NT2/D1 (cell line): Measurements from ENCODE around the gene ARVCF.
A peak's percentile ranks its signal among the peaks of the same experiment; 100 is the strongest.

Experiments used
- DNase-seq: peaks from one replicate; pipeline ENCODE4 v3.0.0-alpha.2; 2011; ENCODE audit warnings: low read depth, low spot score
- H3K27me3 ChIP-seq: 2 replicates; pipeline ENCODE4 v1.6.0; 2011; ENCODE audit warnings: mild to moderate bottlenecking; ENCODE audit not compliant: insufficient read length, insufficient read depth
- H3K36me3 ChIP-seq: 2 replicates; pipeline ENCODE4 v1.6.1; 2011; ENCODE audit warnings: mild to moderate bottlenecking, low read length, mixed read lengths; ENCODE audit not compliant: insufficient read depth, insufficient read length
- H3K4me1 ChIP-seq: 2 replicates; pipeline ENCODE4 v1.5.1; 2011; ENCODE audit not compliant: insufficient read depth, insufficient read length
- H3K4me3 ChIP-seq: 2 replicates; pipeline ENCODE4 v1.5.1; 2011; ENCODE audit warnings: low read depth; ENCODE audit not compliant: insufficient read length
- H3K9ac ChIP-seq: 2 replicates; pipeline ENCODE4 v1.6.0; 2011; ENCODE audit warnings: low read depth; ENCODE audit not compliant: insufficient read length
- H3K9me3 ChIP-seq: 2 replicates; pipeline ENCODE4 v1.5.1; 2011; ENCODE audit warnings: mild to moderate bottlenecking, low read length; ENCODE audit not compliant: insufficient read depth
- SUZ12 ChIP-seq: IDR thresholded peaks from 2 replicates; pipeline ENCODE4 v1.6.1; 2011; ENCODE audit not compliant: insufficient read length, insufficient read depth; ENCODE audit errors: extremely low read depth
- YY1 ChIP-seq: IDR thresholded peaks from 2 replicates; pipeline ENCODE4 v1.6.1; 2011; ENCODE audit not compliant: insufficient read length, insufficient read depth
- ZNF274 ChIP-seq: IDR thresholded peaks from 2 replicates; pipeline ENCODE4 v1.6.1; 2011; ENCODE audit warnings: mild to moderate bottlenecking, low read depth, low read length

ARVCF gene

DNA sequence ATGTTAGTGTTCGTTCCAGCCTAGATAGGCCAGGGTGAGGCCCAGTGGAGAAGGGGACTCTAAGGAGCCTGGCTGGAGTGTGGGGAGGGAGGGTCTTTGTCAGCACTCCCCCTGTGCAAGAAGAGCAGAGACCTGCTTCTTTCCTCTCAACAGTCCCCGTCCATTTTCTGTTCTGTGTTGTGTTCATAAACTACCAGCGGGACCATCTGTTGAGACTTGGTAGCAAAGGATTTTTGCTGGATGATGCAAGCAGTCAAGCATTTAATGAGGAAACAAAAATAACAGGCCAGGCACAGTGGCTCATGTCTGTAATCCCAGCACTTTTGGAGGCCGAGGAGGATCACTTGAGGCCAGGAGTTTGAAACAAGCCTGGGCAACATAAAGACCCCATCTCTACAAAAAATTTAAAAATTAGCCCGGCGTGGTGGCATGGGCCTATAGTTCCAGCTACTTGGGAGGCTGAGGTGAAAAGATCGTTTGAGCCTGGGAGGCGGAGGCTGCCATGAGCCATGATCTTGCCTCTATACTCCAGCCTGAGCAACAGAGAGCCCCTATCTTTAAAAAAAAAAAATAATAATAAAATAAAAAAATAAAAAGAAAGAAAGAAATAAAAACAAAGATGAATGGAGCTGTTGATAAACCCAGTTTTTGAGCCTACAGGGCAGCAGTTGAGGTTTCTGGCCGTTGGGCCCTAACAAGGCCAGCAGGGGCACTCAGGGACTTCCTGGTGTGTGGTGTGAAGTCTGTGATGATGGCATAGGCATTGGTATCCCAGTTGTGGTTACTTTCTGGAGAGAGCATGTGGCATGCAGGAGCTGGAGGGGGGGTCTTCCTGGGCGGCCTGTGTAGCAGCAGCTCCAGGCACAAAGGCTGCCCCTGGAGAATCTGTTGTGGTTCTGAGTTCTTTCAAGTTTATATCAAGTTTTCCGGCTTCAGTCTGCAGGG is 73.3 kb downstream of the ARVCF start:
- H3K36me3 ChIP-seq: peaks cover 4% of the 10 kb centered on the region
- DNase-seq: no peak
- no peaks in the 10 kb centered on the region for H3K9me3 ChIP-seq
- H3K9ac ChIP-seq: peak overlapping the region; percentile 87
- TF ChIP-seq SUZ12: no peak
- TF ChIP-seq YY1: no peak
- no peak for TF ChIP-seq ZNF274
- no peaks in the 10 kb centered on the region for H3K27me3 ChIP-seq
- H3K4me3 ChIP-seq: peak overlapping the region; percentile 70
- H3K4me1 ChIP-seq: peaks cover 3% of the 10 kb centered on the region

GRCh38 chr22:19942157-19943081 is 74.2 kb downstream of the ARVCF start:
- TF ChIP-seq YY1: no peak
- no peak for TF ChIP-seq ZNF274
- no peak for TF ChIP-seq SUZ12
- no peak for DNase-seq
- H3K4me1 ChIP-seq: peaks cover 1% of the 10 kb centered on the region

DNA sequence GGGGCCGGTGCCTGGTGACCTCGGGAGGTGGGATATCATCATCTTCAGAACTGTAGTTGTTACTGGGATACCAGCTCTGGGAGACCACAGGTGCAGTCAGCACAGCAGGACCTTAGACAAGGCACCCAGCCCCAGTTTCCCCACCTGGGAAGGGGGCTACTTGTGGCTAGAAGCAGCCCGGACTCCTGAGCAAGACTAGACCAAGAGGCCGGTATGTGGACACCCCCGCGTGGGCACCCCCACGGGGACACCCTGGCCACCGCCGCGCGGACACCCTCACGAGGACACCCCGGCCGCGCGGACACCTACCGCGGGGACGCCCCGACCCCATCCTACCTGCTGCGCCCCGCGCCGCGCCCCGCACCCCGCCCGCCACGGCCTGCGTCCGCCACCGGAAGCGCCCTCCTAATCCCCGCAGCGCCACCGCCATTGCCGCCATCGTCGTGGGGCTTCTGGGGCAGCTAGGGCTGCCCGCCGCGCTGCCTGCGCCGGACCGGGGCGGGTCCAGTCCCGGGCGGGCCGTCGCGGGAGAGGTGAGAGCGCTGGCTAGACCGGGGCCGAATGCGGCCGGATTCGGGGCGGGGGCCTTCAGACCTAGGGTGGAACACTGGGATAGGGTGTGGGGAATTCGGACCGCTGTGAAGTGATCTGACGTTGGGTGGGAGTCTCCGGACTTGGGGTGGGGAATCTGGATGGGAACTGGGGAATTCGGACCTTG is 75.1 kb downstream of the ARVCF start, which contains the start of the genes COMT and TXNRD2:
COMT (plus strand) TSS at position 408 of the 718 bp plus-strand sequence. CDS start 20,755 bp downstream, outside the sequence.
TXNRD2 (minus strand) TSS at position 454 of the 718 bp plus-strand sequence; CDS start at position 439, 15 bp downstream.
- H3K4me3 ChIP-seq: peak within 1 kb of the TSS; percentile 70
- peak; percentile 49 for DNase-seq

More at GRCh38 chr22:19942157-19943081, 74.2 kb downstream of the ARVCF start:
- peaks cover 3% of the 10 kb centered on the region for H3K36me3 ChIP-seq
- H3K4me3 ChIP-seq: peak overlapping the region; percentile 70
- peak overlapping the region; percentile 87 for H3K9ac ChIP-seq
- no peaks in the 10 kb centered on the region for H3K9me3 ChIP-seq
- H3K27me3 ChIP-seq: no peaks in the 10 kb centered on the region

DNA sequence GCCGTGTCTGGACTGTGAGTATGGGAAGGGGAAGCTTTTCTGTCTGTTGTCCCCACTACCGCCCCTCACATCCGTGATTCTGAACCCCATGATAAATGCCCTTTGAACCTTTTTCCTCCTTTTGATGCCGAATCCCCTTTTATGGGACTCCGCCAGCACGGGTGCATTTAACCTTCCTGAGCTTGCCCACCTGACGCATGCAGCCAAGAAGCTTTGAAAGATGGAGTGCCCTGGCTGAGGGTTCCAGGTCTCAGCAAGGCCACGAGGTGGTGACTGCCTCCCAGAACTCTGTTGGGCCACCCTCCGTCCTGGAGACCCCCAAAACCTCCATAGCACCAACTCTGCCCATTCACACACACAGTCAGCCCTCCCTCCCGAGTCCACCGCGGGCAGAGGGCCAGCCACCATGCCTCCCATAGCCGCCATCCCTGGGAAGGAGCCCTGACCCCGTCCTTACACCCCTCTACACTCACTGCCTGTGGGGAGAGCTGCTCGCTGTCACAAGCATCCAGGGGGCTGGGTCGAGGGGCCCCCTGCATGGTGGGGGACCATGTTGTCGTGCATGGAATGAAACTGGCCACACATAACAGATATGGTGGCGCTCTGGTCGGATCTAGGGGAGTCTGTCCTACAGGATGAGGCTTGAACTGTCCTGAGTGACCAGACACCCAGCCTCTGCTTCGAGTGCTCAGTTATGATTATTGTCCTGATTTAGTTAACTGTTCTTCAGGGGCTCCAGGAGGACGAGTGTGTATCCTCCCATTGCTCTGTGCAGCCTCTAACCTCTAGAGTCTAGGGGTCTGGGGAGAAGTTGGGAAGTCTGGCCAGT is 75.9 kb downstream of the ARVCF start:
- DNase-seq: no peak
- peaks cover 3% of the 10 kb centered on the region for H3K36me3 ChIP-seq
- H3K4me3 ChIP-seq: peak overlapping the region; percentile 70
- no peak for TF ChIP-seq ZNF274
- H3K4me1 ChIP-seq: no peaks in the 10 kb centered on the region
- peak overlapping the region; percentile 87 for H3K9ac ChIP-seq
- H3K27me3 ChIP-seq: no peaks in the 10 kb centered on the region
- peaks cover 4% of the 10 kb centered on the region; the same call in 1 of the 2 replicates for H3K9me3 ChIP-seq

More for the DNA sequence above, 75.1 kb downstream of the ARVCF start, which contains the start of the genes COMT and TXNRD2:
- H3K9ac ChIP-seq: peak within 1 kb of the TSS; percentile 87
- H3K36me3 ChIP-seq: peaks cover 3% of the 10 kb centered on the region
- no peaks in the 10 kb centered on the region for H3K4me1 ChIP-seq
- no peaks in the 10 kb centered on the region for H3K27me3 ChIP-seq
- H3K9me3 ChIP-seq: no peaks in the 10 kb centered on the region
- TF ChIP-seq ZNF274: no peak
- no peak for TF ChIP-seq SUZ12
- TF ChIP-seq YY1: peak; percentile 54

DNA sequence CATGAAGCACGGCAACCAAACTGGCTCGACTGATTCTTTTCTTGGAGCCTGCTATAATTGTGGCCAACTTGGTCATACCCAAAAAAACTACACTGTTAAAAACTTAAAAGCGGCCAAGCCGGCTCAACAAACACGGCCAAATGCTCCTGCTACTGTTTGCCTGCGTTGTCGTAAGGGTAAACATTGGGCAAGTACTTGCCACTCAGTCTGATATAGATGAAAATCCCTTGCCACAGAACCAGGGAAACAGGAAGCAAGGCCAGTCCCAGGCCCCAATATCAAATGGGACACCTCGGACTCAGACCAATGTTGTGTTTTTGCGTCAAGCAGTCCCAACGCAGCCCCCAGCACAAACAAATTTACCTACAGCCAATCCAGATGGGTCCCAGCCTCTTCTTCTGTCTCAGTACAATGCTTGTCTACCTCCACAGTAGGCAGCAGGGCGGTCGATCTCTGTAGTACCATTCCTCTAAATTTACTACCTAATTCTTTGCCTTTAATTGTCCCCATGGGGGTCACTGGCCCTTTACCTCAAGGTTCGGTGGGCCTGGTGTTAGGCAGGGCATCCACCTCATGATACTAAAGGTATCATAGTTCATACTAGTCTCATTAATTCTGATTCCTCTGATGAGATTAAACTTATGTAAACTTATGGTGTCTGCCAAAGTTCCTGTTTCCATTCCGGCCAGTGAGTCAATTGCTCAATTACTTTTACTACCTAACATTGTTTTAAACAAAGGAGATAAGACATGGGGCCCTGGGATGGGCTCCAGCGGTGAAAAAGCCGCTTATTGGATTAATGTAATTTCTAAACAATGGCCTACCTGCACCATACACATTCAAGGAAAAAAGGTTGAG is 78.8 kb downstream of the ARVCF start:
- H3K9me3 ChIP-seq: peaks cover 10% of the 10 kb centered on the region; the same call in 1 of the 2 replicates
- H3K27me3 ChIP-seq: no peaks in the 10 kb centered on the region
- H3K9ac ChIP-seq: no peak overlapping the region
- no peak overlapping the region for H3K4me3 ChIP-seq
- TF ChIP-seq YY1 (no peak), SUZ12 (no peak), ZNF274 (no peak)
- peaks cover 3% of the 10 kb centered on the region for H3K36me3 ChIP-seq
- no peaks in the 10 kb centered on the region for H3K4me1 ChIP-seq
- no peak for DNase-seq
